ENCODE measurements around the gene LRRC74A.

DNA sequence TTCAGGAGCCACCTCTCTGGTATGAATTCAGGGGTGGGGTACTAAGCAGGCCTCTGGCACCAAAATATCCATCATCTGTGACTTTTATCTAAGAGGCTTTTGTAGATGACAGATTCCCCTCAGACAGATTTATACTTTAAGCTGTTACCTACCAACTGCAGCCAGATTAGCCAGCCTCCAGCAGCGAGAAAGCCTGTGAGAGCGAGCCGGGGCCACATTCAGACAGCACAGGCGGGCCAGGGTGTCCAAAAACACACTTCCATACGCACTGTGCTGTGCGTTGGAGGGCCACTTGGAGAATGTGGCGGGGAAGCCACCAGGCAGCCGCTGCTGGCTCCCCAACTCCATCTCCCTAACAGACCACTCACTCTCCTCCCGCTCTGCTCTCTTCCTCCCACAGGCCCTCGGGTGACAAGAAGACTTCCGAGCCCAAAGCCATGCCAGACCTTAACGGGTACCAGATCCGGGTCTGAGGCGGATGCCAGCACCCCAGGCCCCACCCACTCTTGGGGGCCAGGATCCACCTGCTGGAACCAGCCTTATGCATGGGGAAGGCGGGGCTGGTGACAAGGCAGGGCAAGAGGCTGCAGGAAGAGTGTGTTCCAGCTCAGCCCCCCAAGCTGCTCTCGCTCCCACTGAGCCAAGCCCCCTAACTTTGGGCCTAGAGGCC, 47.5 kb upstream of the LRRC74A start:
- TF ChIP-seq CTCF (IDR thresholded peaks at IDR 0.05), result no peak
- no peak for TF ChIP-seq POLR2A (IDR thresholded peaks at IDR 0.05)

Data from right lobe of liver (tissue), 4 donors.